Measurements from ENCODE around the gene SLC39A3.

The SLC39A3 gene

DNA sequence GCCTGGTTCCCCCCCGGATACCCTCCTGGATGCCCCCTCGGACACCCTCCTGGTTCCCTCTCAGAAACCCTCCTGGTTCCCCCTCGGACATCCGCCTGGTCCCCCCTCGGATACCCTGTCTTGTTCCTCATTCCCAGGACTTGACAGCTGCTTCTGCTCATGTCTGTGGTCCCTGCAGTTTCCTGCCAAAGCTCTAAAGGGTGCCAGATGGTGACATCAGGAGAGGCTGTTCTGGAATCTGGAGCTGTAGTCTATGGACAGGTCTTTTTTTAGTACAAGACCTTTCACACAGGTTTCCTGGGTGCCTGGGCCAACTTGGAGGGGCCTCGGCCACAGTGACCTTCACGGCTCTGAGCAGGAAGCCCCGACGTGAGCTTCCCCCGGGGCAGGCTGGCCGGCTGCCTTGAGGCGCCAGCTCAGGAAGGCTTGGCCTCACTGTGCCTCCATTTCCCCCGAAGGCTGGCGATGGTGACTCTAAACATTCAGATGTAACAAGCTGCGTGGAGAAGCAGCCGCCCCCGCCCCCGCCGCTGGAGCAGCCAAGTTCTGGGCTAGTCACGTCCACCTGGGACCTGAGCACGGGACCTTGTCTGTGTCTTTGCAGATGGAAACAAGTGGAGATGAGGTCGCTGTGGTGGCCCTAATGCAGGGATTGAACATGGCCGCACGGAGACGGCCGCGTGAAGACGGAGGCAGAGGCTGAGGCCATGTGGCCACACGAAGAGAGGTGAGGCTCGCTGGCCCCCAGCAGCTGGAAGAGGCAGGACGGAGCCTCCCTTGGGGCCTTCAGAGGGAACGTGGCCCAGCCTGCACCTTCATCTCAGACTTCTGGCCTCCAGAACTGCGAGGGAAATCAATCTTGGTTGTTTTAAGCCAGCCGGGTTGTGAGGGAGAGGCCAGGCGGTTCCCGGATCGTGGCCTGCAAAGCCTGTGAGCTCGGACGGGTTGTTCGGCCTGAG lies 30.5 kb upstream of the SLC39A3 start:
- H3K27ac ChIP-seq (ENCODE audit: low read depth, low read length) = no peak overlapping the region
- H3K27me3 ChIP-seq (ENCODE audit: control insufficient read depth, low read length) = no peaks in the 10 kb centered on the region
- no peaks in the 10 kb centered on the region for H3K9me3 ChIP-seq (ENCODE audit: control insufficient read depth, insufficient read depth, low read length)
- H4K20me1 ChIP-seq (ENCODE audit: control insufficient read depth, insufficient read depth, low read depth, low read length) = no peaks in the 10 kb centered on the region; the same call in 1 of the 2 replicates
- no peak overlapping the region for H3K4me2 ChIP-seq (ENCODE audit: low read length)
- H3K4me3 ChIP-seq (ENCODE audit: low read length) = no peak overlapping the region
- no peak for TF ChIP-seq EZH2phosphoT487 (IDR thresholded peaks at IDR 0.05; ENCODE audit: borderline replicate concordance, low read length)
- TF ChIP-seq, protein P1, sequence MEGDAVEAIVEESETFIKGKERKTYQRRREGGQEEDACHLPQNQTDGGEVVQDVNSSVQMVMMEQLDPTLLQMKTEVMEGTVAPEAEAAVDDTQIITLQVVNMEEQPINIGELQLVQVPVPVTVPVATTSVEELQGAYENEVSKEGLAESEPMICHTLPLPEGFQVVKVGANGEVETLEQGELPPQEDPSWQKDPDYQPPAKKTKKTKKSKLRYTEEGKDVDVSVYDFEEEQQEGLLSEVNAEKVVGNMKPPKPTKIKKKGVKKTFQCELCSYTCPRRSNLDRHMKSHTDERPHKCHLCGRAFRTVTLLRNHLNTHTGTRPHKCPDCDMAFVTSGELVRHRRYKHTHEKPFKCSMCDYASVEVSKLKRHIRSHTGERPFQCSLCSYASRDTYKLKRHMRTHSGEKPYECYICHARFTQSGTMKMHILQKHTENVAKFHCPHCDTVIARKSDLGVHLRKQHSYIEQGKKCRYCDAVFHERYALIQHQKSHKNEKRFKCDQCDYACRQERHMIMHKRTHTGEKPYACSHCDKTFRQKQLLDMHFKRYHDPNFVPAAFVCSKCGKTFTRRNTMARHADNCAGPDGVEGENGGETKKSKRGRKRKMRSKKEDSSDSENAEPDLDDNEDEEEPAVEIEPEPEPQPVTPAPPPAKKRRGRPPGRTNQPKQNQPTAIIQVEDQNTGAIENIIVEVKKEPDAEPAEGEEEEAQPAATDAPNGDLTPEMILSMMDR (IDR thresholded peaks at IDR 0.05; ENCODE audit: low read depth, low read length, poor library complexity, severe bottlenecking) = no peak
- H3K36me3 ChIP-seq (ENCODE audit: control insufficient read depth, low read length) = peaks cover 75% of the 10 kb centered on the region
- H3K79me2 ChIP-seq (ENCODE audit: control insufficient read depth, low read length) = peaks cover 72% of the 10 kb centered on the region
- peaks cover 17% of the 10 kb centered on the region for H3K4me1 ChIP-seq (ENCODE audit: control insufficient read depth, low read length)
- H3K9me2 ChIP-seq (replicated peaks; ENCODE audit: control insufficient read depth, low read length) = no peaks in the 10 kb centered on the region
- peaks cover 4% of the 10 kb centered on the region; the same call in 1 of the 2 replicates for H3F3A ChIP-seq (ENCODE audit: control insufficient read depth, insufficient read depth)

DNA sequence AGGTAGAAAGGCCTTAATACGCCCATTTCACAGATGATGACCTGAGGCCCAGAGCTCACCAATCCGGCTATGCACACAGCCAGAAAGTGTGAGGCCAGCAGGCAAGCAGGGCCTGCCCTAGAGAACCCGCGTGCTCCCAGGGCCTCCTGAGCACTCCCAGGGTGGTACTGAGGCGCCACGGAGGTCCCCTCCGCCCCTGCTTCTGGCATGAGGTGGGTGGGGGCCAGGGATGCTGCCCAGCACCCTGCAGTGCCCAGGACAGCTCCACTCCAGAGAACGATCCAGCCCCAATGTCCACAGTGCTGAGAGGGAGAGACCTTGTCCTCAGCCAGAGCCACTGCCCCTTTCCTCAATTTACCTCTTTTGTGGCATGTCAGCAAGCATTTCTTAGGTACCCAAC lies 29.4 kb upstream of the SLC39A3 start:
- H3K9me3 ChIP-seq (ENCODE audit: control insufficient read depth, insufficient read depth, low read length) = no peaks in the 10 kb centered on the region
- H3K9me2 ChIP-seq (replicated peaks; ENCODE audit: control insufficient read depth, low read length) = no peaks in the 10 kb centered on the region
- no peaks in the 10 kb centered on the region; the same call in 1 of the 2 replicates for H4K20me1 ChIP-seq (ENCODE audit: control insufficient read depth, insufficient read depth, low read depth, low read length)
- H3K79me2 ChIP-seq (ENCODE audit: control insufficient read depth, low read length) = peaks cover 61% of the 10 kb centered on the region
- no peak overlapping the region for H3K4me3 ChIP-seq (ENCODE audit: low read length)
- H3K4me1 ChIP-seq (ENCODE audit: control insufficient read depth, low read length) = peaks cover 6% of the 10 kb centered on the region
- no peaks in the 10 kb centered on the region for H3F3A ChIP-seq (ENCODE audit: control insufficient read depth, insufficient read depth)
- no peak overlapping the region for H3K27ac ChIP-seq (ENCODE audit: low read depth, low read length)
- H3K36me3 ChIP-seq (ENCODE audit: control insufficient read depth, low read length) = peaks cover 74% of the 10 kb centered on the region
- no peaks in the 10 kb centered on the region for H3K27me3 ChIP-seq (ENCODE audit: control insufficient read depth, low read length)
- no peak overlapping the region for H3K4me2 ChIP-seq (ENCODE audit: low read length)
- TF ChIP-seq EZH2phosphoT487 (IDR thresholded peaks at IDR 0.05; ENCODE audit: borderline replicate concordance, low read length) = no peak
- TF ChIP-seq, protein P1 (IDR thresholded peaks at IDR 0.05; ENCODE audit: low read depth, low read length, poor library complexity, severe bottlenecking) = no peak

DNA sequence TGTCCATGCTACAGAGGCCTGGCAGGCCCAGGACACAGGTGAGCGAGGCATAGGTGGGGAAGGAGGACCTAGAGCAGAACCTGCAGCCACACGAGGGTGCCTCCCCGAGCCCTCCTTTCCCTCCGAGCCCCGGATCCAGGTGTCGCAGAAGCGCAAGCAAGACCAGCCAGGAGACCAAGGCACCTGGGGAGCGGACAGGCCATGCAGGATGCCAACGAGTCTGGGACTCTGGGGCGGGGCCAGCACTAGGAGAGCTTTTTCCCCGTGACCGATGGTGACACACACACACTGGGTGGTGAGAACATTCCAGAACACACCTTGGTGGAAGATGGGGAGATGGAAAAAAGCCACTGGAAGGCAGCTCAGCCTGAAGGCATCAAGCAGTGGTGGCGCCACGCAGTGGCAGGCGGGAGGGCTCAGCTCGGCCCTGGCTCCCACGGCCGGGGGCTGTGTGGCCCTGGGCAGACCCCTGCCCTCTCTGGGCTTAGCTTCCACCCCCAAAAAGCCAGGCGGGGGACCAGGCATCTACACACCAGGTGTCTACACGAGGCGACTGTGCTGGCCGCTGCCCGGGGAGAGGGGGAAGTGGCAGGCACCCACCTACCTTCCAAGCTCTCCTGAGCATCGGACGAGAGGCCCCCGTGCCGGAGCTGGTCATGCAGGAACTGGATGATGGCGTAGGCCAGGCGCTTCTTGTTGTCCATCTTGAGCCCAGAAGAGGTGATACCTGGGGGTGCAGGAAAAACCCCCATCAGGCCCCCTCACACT lies 28.7 kb upstream of the SLC39A3 start:
- Histone ChIP-seq H3K4me2 (ENCODE audit: low read length) (no peak overlapping the region), H3F3A (ENCODE audit: control insufficient read depth, insufficient read depth) (no peaks in the 10 kb centered on the region), H3K36me3 (ENCODE audit: control insufficient read depth, low read length) (peaks cover 77% of the 10 kb centered on the region), H3K9me2 (replicated peaks; ENCODE audit: control insufficient read depth, low read length) (no peaks in the 10 kb centered on the region), H4K20me1 (ENCODE audit: control insufficient read depth, insufficient read depth, low read depth, low read length) (no peaks in the 10 kb centered on the region; the same call in 1 of the 2 replicates), H3K79me2 (ENCODE audit: control insufficient read depth, low read length) (peaks cover 55% of the 10 kb centered on the region), H3K4me3 (ENCODE audit: low read length) (no peak overlapping the region), H3K27ac (ENCODE audit: low read depth, low read length) (no peak overlapping the region), H3K4me1 (ENCODE audit: control insufficient read depth, low read length) (no peaks in the 10 kb centered on the region), H3K9me3 (ENCODE audit: control insufficient read depth, insufficient read depth, low read length) (no peaks in the 10 kb centered on the region), H3K27me3 (ENCODE audit: control insufficient read depth, low read length) (no peaks in the 10 kb centered on the region)
- no peak for TF ChIP-seq EZH2phosphoT487 (IDR thresholded peaks at IDR 0.05; ENCODE audit: borderline replicate concordance, low read length)
- TF ChIP-seq, protein P1 (IDR thresholded peaks at IDR 0.05; ENCODE audit: low read depth, low read length, poor library complexity, severe bottlenecking) = no peak

Measured in DOHH2 (cell line).